Measurements from ENCODE around the gene NOC4L. TPM values are rescaled to one million over a fixed set of nuclear protein-coding genes. Genes with fewer than 3 reads are reported as not detected.

Gene NOC4L
- total and polyA plus RNA-seq, 2 of the 4 experiments (the other 2 are of a cell fraction), result 5.2 to 13.4 TPM

- no peak overlapping the region for H2AK9ac ChIP-seq (replicated peaks; ENCODE audit: low read depth, low read length, poor library complexity)
- H2BK120ac ChIP-seq (ENCODE audit: low read depth, low read length), result no peak overlapping the region
- no peak overlapping the region for H4K8ac ChIP-seq (ENCODE audit: low read depth in 2 of 2, low read length in 2 of 2)
- H3K14ac ChIP-seq (replicated peaks; ENCODE audit: low read depth, low read length), result no peak overlapping the region
- no peak overlapping the region for H3K4me2 ChIP-seq (ENCODE audit: low read depth, low read length)
- H3K23ac ChIP-seq (ENCODE audit: low read depth, low read length), result no peak overlapping the region
- no peak overlapping the region for H2AK5ac ChIP-seq (ENCODE audit: low read depth, low read length)
- H3K79me1 ChIP-seq (ENCODE audit: low read depth in 1 of 2, low read length in 2 of 2), result no peaks in the 10 kb centered on the region
- ChIA-PET POLR2A (ENCODE audit: unreplicated experiment) (no interaction called here), CTCF (no interaction called here)
- dilution Hi-C loops (cut with HindIII; ENCODE audit: low sequenced_read_pairs, unreplicated experiment) (no loop called here), in situ Hi-C loops (cut with MboI; ENCODE audit: low sequenced_read_pairs) (no loop called here), intact Hi-C loops (cut with micrococcal nuclease) (no loop called here)
- H3K4me3 ChIP-seq (ENCODE audit: insufficient read depth, low read depth, low read length), result no peak overlapping the region
- no peak overlapping the region for H2BK20ac ChIP-seq (ENCODE audit: low read depth, low read length)
- WGBS, 2 experiments (ENCODE audit: extremely low coverage in 2 of 2, insufficient read length in 1 of 2), result 85 to 100% methylated on average over 2 to 3 of the region's 7 CpGs
- TF ChIP-seq CEBPB (IDR thresholded peaks at IDR 0.05; ENCODE audit: low read depth, low read length) (no peak), RCOR1 (IDR thresholded peaks at IDR 0.05; ENCODE audit: insufficient replicate concordance, low read length) (no peak), POLR2A (IDR thresholded peaks at IDR 0.05; ENCODE audit: low read depth, low read length) (no peak), MXI1 (IDR thresholded peaks at IDR 0.05; ENCODE audit: borderline replicate concordance, low read depth, low read length) (no peak), RFX5 (IDR thresholded peaks at IDR 0.05; ENCODE audit: low read depth, low read length) (no peak), RAD21 (IDR thresholded peaks at IDR 0.05; ENCODE audit: low read length) (no peak), MAZ (IDR thresholded peaks at IDR 0.05; ENCODE audit: borderline replicate concordance, low read depth, low read length) (no peak), NFE2L2 (IDR thresholded peaks at IDR 0.05; ENCODE audit: low read depth, low read length) (no peak), MAFK (IDR thresholded peaks at IDR 0.05; ENCODE audit: low read depth, low read length) (no peak), CHD1 (IDR thresholded peaks at IDR 0.05; ENCODE audit: low read depth, low read length) (no peak), FOS (IDR thresholded peaks at IDR 0.05; ENCODE audit: low read depth, low read length) (no peak), SMC3 (IDR thresholded peaks at IDR 0.05; ENCODE audit: low read depth, low read length) (no peak)
- TF ChIP-seq, protein P1, sequence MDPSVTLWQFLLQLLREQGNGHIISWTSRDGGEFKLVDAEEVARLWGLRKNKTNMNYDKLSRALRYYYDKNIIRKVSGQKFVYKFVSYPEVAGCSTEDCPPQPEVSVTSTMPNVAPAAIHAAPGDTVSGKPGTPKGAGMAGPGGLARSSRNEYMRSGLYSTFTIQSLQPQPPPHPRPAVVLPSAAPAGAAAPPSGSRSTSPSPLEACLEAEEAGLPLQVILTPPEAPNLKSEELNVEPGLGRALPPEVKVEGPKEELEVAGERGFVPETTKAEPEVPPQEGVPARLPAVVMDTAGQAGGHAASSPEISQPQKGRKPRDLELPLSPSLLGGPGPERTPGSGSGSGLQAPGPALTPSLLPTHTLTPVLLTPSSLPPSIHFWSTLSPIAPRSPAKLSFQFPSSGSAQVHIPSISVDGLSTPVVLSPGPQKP (IDR thresholded peaks at IDR 0.05; ENCODE audit: borderline replicate concordance, low read depth, low read length), result no peak
- TF ChIP-seq, protein P2, sequence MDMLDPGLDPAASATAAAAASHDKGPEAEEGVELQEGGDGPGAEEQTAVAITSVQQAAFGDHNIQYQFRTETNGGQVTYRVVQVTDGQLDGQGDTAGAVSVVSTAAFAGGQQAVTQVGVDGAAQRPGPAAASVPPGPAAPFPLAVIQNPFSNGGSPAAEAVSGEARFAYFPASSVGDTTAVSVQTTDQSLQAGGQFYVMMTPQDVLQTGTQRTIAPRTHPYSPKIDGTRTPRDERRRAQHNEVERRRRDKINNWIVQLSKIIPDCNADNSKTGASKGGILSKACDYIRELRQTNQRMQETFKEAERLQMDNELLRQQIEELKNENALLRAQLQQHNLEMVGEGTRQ (IDR thresholded peaks at IDR 0.05; ENCODE audit: low read depth, low read length), result no peak
- no peak overlapping the region for H4K91ac ChIP-seq (ENCODE audit: insufficient read depth, low read depth, low read length)
- H3K4me1 ChIP-seq (ENCODE audit: control insufficient read depth, insufficient read depth, low read length), result peaks cover 7% of the 10 kb centered on the region
- no peak overlapping the region for H2BK5ac ChIP-seq (ENCODE audit: low read depth, low read length, poor library complexity, severe bottlenecking)
- H3K9me3 ChIP-seq (ENCODE audit: control insufficient read depth, insufficient read depth, low read length), result no peaks in the 10 kb centered on the region
- no peak overlapping the region for H3K9ac ChIP-seq (ENCODE audit: low read depth, low read length)
- no peak overlapping the region for H3K56ac ChIP-seq (ENCODE audit: extremely low read depth, insufficient read depth, low read length)
- no peaks in the 10 kb centered on the region for H3K36me3 ChIP-seq (ENCODE audit: control insufficient read depth, insufficient read depth, low read length)
- no peak overlapping the region for H4K5ac ChIP-seq (ENCODE audit: low read depth, low read length)
- no peak overlapping the region for H3K27ac ChIP-seq (ENCODE audit: insufficient read depth, low read length)
- no peak overlapping the region for H2AFZ ChIP-seq (replicated peaks; ENCODE audit: low read length, poor library complexity)
- BruUV-seq (replicated peaks), result no TSS peak
- H3K9me1 ChIP-seq (ENCODE audit: insufficient read depth, low read length), result peaks cover 5% of the 10 kb centered on the region; the same call in 1 of the 2 replicates
- no peak overlapping the region for H2BK15ac ChIP-seq (ENCODE audit: low read depth, low read length)
- DNase-seq, result no peak
- H4K20me1 ChIP-seq (ENCODE audit: insufficient read depth, low read length), result peaks cover 11% of the 10 kb centered on the region; the same call in 1 of the 2 replicates
- no peak overlapping the region for H3K4ac ChIP-seq (ENCODE audit: low read depth, low read length)
- H3K18ac ChIP-seq (ENCODE audit: low read depth, low read length), result no peak overlapping the region
- ATAC-seq (ENCODE audit: low read depth), result no peak
- H3K27me3 ChIP-seq (ENCODE audit: control insufficient read depth, insufficient read depth, low read length), result peaks cover 13% of the 10 kb centered on the region; the same call in 1 of the 2 replicates
Observed at GRCh38 chr12:132164426-132164825, 20.2 kb downstream of the NOC4L start.
